PC-9 (cell line): ENCODE data around the gene METRN.

Experiments
- CTCF ChIP-seq: fragments of 200-600 bp; sonication (generic); conservative IDR thresholded peaks from 2 replicates; pipeline ENCODE4 v1.6.1; 2017; ENCODE audit warnings: mixed run types, antibody characterized with exemption, mild to moderate bottlenecking, moderate library complexity
- EZH2 ChIP-seq: fragments of 200-600 bp; sonication (generic); IDR thresholded peaks from 2 replicates; pipeline ENCODE4 v1.8.0; 2017; ENCODE audit warnings: antibody characterized with exemption, low read depth

GRCh38 chr16:726438-727290, 11.7 kb downstream of the METRN start, which contains the start of the genes CCDC78 and HAGHL:
- TF ChIP-seq CTCF = no peak
- no peak for TF ChIP-seq EZH2
